Esophagus squamous epithelium (tissue), 4 donors: Measurements from ENCODE around the gene PHLDB2.

Source experiments
- CTCF ChIP-seq, 6 experiments: fragments of 450-650 bp in 4 of 6; fragments of 200-600 bp in 2 of 6; sonication (generic) in 2 of 6; IDR thresholded peaks; one replicate each; pipeline ENCODE4 v1.5.1; 2016 to 2019; ENCODE audit warnings: antibody characterized with exemption in 6 of 6, mild to moderate bottlenecking in 4 of 6, moderate library complexity in 4 of 6
- POLR2A ChIP-seq, 4 donors: fragments of 450-650 bp; IDR thresholded peaks; one replicate each; pipeline ENCODE4 v1.6.1; 2017; ENCODE audit warnings: antibody characterized with exemption in 4 of 4, mild to moderate bottlenecking in 4 of 4, moderate library complexity in 3 of 4

GRCh38 chr3:111881480-111881879, 22.4 kb downstream of the PHLDB2 start:
- TF ChIP-seq CTCF (IDR thresholded peaks at IDR 0.05), result no peak
- no peak for TF ChIP-seq POLR2A (IDR thresholded peaks at IDR 0.05)
